ENCODE data around the gene RAPGEF1.

DNA sequence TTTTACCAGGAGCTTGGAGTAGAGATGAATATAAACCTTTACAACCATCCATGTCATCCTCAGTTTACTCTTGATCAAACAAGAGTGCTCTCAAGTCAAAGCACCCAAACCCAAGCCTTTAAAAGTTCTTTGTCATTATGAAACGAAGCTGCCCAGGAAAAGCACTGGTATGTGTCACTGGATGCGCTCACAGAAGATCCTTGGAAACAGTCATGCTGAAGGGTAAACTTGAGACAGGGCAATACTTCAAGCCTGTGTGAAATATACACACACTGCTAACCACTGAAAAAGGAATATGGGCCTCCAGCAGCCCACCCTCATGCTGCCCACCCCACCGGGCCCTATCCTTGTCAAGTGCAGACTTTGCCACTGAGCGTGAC lies 110.1 kb downstream of the RAPGEF1 start:
- no peak for TF ChIP-seq CTCF (IDR thresholded peaks at IDR 0.05)
- TF ChIP-seq POLR2A (IDR thresholded peaks at IDR 0.05) = no peak
